Activated naive CD8-positive, alpha-beta T cell treated with anti-CD3 and anti-CD28 coated beads, Interleukin-2, amount 50 U/mL, for 16 hours (primary cell): ENCODE measurements around the gene SAMD4B.
A peak's percentile ranks its signal among the peaks of the same experiment; 100 is the strongest.

Experiments used
- DNase-seq: peaks from one replicate; pipeline ENCODE4 v3.0.0-alpha.2; 2020; ENCODE audit warnings: low read depth, low spot score

Gene SAMD4B

GRCh38 chr19:39410017-39410830, 68.0 kb downstream of the SAMD4B start:
- DNase-seq, result no peak

GRCh38 chr19:39410831-39411080, 68.5 kb downstream of the SAMD4B start:
- no peak for DNase-seq

DNA sequence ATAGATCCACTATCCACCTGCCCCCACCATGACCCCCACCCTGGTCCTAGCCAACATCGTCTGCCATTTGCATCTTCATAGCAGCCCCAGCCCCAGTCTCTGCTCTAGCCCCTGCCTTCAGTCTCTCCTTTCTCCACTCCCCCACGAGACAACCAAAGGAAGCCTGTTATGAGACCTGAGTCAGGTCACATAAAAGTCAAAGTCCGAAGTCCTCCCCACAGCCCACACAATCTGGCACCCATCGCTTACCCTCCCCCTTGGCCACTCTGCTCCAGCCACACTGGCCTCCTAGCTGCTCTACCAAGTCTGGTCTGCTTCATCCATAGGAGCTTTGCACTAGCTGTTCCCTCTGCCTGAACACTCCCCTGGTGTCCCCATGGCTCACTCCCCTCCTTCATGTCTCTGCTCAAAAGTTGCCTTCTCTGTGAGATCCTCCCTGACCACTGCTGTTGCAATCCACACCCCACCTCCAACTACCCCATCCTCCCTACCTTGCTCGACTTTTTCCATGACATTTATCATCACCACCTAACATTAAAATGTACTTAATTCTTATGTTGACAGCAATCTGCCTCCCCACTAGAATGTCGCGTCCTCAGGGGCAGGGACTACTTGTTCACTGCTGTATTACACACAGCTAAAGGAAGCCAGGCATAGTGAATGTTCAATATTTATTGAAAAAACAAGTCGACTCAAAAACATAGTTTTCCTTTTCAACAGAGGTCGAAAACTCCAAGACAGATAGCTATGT, 69.0 kb downstream of the SAMD4B start:
- DNase-seq, result no peak

DNA sequence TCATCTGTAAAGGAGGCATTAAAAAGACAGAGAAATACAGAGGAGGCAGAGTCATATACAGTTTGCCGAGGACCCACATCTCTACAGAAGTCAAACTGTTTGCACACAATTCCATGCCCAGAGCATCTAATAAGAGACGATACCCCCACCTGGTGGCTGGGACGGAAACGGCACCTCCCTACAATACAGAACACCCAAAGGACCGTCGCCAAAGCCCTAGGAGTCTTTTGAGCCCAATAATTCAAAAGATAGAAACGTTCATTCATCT, 69.5 kb downstream of the SAMD4B start:
- peak; percentile 90 for DNase-seq

DNA sequence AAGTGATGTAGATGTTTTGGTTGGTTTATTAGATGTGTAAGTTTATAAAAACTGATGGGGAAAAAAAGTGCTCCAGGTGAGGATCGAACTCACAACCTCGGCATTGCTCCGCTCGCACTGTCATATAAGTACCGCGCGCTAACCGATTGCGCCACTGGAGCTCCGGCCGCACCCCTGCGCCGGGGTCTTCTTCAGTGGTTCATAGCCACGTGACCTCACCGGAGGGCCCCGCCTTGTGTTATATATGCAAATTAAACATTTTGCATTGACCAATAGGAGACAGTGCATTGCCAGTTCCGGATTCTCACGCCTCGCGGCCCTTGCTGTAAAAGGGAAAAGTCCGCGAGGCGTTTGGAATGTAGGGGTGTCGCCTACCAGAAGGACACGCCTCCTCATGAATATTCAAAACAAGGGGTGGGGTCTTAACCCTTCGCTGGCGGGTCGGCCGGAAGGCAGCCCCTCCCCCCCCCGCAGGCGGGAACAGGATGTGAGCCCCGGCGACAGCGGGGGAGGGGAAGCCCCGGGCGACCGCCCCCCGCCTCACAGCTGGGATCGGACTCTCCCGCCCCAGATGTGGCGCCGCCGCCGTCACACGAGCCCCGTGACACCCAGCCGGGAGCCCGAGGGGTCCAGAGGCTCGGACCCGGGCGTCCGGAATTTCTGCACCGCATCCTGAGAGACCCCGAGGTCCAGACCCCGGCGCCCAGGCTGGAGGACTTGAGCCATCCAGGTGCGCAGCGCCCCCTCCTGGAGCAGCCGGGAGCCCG, 70.1 kb downstream of the SAMD4B start, which contains the start of gene PLEKHG2:
Gene PLEKHG2 (plus strand): TSS at position 570 of the 767 bp plus-strand sequence. CDS start 1,418 bp downstream, outside the sequence.
- DNase-seq, result peak; percentile 93

DNA sequence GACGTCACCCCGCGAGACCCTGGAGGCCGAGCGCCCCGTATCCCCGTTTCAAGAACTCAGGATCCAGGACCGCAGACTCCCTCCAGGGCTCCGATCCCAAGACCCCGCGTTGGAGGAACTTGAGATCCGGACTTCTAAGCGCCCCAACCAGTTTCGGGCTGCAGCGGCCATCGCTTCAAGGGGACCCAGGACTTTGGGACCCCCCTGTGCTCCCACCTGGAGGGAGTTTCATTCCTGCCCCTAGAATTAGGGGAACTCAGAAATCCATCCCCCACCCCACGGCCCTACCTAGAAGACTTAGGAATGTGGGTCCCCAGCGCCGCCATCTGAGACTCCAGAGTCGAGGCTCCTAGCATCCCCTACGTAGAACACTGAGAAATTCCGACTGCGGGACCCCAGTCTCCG, 70.6 kb downstream of the SAMD4B start:
- DNase-seq, result no peak

DNA sequence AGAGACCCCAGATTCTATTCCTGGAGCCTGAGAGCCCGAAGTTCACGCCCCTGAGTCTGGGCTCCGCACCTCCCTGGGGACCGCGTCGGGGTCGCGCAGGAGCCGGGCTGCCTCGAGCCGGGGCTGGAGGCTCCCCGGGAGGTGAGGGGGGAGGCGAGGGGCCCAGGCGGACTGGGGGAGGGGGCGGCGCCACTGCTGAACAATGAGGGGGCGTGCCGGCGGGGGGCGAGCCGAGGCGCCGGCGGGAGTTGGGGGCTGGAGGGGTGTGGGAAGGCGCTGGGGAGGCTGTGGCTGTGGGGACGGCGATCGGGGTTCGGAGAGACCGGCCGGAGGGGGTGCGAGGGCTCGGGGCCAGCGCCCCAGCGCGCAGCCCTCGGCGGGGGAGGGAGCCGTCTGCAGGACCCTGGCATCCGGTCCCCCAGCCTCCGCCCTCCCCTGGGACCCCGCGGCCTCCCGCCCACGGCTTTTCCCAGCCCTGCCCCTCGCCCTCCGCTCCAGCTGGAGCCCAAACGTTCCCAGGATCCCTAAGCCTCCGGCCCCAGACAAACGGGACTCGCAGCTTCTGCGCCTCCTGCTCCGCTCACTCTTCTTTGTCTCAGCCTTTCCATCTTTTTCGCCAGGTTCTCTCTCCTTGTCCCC, 71.2 kb downstream of the SAMD4B start:
- DNase-seq, result no peak

DNA sequence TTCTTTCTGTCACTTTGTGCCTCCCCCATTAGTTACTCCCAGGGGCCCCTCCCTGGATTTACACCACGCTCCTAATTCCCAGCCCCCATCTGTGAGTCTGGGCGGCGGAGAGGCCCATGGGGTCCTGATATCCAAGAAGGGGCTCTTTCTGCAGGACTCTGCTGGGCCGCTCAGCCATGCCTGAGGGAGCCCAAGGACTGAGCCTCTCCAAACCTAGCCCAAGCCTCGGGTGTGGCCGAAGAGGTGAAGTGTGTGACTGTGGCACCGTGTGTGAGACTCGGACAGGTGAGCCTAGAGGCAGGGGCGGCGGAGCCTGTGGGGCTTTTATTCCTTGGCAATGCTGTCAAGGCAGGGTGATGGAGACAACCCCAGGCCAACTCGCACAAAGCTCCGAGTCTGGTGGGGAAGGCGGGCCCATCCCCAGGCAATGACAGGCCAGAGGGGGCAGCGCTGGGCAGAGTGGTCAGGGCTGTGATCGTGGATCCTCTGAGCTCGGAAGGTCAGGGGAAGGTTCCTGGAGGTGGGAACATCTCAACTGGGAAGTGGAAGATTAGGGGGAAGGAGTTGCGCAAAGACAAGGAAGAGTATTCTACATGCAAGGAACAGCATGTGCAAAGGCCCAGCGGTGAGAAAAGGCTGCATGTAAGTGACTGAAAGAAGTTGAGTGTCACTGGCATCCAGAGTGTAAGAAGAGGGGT, 71.8 kb downstream of the SAMD4B start:
- DNase-seq, result no peak

GRCh38 chr19:39415111-39416046, 73.2 kb downstream of the SAMD4B start:
- no peak for DNase-seq

DNA sequence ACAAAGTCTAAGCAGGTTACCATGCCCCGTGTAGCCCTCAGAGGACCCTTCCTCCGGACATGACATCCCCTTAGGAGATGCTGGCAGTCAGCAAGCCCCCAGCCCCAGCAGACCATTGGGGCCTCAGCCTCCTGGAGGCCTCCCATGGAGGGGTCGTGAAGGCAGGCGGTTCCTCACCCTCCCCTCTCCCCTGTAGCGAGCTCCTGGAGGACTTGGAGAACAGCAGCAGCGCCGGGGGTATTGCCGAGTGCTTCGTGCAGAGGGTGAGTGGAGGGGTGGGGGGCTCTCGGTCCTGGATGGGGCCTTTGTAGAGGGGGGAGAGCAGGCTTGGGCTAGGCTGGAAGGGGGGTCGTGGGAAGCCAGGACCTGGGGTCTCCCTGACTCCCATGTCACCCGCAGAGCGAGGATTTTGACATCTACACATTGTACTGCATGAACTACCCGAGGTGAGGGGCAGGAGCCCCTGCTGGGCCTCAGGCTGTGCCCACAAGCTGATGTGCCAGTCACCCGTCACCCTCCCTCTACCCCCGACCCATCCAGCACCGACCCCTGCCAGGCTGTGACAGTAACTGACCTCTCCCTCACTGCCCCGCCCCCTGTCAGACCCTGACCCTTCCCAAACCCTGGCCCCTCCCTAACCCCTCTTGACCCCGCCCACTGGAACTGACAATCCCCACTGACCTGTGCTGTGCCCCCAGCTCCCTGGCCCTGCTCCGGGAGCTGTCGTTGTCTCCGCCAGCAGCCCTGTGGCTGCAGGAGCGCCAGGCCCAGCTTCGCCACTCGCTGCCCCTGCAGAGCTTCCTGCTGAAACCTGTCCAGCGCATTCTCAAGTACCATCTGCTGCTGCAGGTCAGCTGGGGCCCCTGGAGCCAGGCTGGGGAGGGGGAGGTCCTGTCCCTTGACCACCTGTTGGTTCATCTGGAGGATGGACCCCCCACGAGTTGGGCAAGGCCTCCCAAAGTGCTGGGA, 74.2 kb downstream of the SAMD4B start:
- DNase-seq, result no peak

DNA sequence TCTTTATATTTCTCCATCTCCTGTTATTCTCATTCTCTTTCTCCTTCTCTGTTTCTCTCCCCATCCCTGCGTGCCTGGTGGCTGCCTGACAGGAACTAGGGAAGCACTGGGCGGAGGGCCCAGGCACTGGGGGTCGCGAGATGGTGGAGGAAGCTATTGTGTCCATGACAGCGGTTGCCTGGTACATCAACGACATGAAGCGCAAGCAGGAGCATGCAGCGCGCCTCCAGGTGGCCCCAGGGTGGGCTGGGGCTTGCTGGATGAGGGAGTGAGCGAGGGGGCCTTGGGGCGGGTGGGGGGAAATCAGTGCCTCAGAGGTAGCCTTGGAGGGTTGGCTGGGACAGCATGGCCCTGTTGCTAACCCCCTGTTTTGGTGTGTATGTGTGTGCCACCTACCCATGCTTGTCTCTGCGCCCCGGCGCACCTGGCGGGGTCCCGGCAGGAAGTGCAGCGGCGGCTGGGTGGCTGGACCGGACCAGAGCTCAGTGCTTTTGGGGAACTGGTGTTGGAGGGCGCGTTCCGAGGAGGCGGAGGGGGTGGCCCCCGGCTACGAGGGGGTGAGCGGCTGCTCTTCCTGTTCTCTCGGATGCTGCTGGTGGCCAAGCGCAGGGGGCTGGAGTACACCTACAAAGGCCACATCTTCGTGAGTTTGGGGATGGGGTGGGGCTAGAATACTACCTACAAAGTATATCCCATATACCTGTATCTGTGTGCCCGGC, 75.4 kb downstream of the SAMD4B start:
- DNase-seq, result no peak

DNA sequence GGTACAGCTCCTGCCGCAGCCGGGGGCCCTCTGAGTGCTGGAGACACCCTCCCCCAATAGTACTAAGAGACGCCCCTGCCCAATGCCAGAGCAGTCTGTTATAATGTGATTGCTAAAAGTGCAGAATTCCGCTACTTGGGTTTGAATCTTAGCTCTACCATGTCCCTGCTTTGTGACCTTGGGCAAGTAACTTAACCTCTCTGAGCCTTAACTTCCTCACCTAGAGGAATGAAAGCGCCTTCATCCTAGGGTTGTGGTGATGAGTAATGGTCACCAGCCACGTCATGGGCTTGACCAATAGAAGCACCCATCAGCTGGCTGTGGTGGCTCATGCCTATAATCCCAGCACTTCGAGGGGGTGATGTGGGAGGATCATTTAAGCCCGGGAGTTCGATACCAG, 76.8 kb downstream of the SAMD4B start:
- DNase-seq, result no peak

DNA sequence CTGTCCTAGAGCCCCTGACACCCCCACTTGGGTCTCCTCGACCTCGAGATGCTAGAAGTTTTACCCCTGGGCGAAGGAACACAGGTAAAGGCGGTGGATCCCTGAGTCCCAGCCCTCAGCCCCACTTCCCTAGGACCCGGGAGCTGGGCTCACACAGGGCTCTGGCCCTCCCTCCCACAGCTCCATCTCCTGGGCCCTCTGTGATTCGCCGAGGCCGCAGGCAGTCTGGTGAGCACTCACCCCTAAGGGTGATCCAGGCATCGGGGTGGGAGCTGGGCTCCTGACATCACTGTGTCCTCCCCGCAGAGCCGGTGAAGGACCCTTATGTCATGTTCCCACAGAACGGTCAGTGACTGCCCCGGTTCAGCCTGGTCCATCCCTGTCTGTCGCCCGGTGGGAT, 78.5 kb downstream of the SAMD4B start:
- no peak for DNase-seq

DNA sequence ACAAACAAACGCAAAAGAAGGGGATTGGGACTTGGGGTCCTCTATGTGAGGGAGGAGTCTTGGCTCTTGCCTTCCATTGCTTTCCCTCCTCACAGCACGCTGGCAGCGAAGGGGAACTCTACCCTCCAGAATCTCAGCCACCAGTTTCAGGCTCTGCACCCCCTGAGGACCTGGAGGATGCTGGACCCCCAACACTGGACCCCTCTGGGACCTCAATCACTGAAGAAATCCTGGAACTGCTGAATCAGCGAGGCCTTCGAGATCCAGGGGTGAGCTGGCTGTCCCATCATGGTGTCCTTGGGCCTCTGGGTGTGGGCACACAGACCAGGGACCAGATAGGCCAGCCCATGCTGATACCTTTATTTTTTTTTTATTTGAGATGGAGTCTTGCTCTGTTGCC, 79.8 kb downstream of the SAMD4B start:
- DNase-seq, result no peak

DNA sequence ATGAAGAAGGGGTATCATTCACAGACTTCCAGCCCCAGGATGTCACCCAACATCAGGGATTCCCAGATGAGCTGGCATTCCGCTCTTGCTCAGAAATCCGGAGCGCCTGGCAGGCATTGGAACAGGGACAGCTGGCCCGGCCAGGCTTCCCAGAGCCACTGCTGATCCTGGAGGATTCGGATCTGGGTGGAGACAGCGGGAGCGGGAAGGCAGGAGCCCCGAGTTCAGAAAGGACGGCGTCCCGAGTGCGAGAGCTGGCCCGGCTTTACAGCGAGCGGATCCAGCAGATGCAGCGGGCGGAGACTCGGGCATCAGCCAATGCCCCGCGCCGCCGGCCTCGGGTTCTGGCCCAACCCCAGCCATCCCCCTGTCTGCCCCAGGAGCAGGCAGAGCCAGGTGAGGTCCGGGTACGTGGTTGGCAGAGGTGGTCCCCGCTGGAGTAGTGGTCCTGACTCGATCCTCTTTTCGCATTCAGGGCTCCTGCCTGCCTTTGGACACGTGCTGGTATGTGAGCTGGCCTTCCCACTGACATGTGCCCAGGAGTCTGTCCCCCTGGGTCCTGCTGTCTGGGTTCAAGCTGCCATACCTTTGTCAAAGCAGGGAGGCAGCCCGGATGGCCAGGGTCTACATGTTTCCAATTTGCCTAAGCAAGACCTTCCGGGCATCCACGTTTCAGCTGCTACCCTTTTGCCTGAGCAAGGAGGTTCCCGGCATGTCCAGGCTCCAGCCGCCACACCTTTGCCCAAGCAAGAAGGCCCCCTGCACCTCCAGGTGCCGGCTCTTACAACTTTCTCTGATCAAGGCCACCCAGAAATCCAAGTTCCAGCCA, 81.3 kb downstream of the SAMD4B start:
- no peak for DNase-seq

DNA sequence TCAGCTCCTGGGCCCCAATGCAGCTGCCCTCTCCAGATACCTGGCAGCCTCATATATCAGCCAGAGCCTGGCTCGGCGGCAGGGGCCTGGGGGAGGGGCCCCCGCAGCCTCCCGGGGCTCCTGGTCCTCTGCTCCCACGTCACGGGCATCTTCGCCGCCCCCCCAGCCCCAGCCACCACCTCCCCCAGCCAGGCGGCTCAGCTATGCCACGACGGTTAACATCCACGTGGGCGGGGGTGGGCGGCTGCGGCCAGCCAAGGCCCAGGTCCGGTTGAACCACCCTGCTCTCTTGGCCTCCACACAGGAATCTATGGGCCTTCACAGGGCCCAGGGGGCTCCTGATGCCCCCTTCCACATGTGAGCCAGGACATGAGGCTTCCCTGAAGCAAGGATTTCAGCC, 82.7 kb downstream of the SAMD4B start:
- DNase-seq, result no peak

GRCh38 chr19:39425744-39426143, 83.5 kb downstream of the SAMD4B start:
- DNase-seq, result no peak

DNA sequence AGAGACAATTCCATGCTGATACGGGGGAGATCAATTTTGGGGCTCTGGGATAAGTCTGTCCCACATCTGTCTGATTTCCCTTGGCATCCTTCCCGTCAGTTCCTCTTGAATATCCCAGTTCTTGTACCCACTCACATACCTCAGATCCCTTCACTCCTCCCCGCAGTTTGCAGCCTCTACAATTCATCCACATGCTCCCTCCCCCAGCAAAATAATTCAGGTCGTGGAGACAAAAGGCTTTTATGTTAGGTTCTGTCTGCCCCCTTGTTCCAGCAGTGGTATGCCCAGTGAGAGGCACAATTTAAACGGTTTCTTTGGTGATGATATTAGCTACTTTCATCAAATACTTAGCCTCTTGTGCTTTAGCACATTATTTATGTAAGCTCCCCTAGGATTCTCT, 83.9 kb downstream of the SAMD4B start:
- no peak for DNase-seq
